BLaER1 treated with 17β-estradiol and CSF1 and Interleukin-3, amounts not matched to agents 10 nM and 100 nM (cell line): ENCODE data around the gene WRAP53.

Experiments used
- H3K27ac ChIP-seq, 11 experiments: shearing (Covaris generic); formaldehyde crosslinking; 2 replicates each; pipeline ENCODE4 v1.8.1; 2022
- H3K27me3 ChIP-seq, 11 experiments: shearing (Covaris generic); formaldehyde crosslinking; 2 replicates each; pipeline ENCODE4 v1.8.1; 2022
- H3K36me3 ChIP-seq, 11 experiments: shearing (Covaris generic); formaldehyde crosslinking; 2 replicates each; pipeline ENCODE4 v1.8.1; 2022
- H3K4me1 ChIP-seq, 10 experiments: shearing (Covaris generic); formaldehyde crosslinking; 2 replicates each; pipeline ENCODE4 v1.8.1; 2022
- H3K4me2 ChIP-seq, 11 experiments: shearing (Covaris generic); formaldehyde crosslinking; 2 replicates each; pipeline ENCODE4 v1.8.1; 2022
- H3K4me3 ChIP-seq, 10 experiments: shearing (Covaris generic); formaldehyde crosslinking; 2 replicates each; pipeline ENCODE4 v1.8.1; 2022
- H3K9ac ChIP-seq, 11 experiments: shearing (Covaris generic); formaldehyde crosslinking; 2 replicates each; pipeline ENCODE4 v1.8.1; 2022
- H3K9me3 ChIP-seq, 11 experiments: shearing (Covaris generic); formaldehyde crosslinking; replicated peaks in 1 of 11; 2 replicates each; pipeline ENCODE4 v1.8.1; 2022
- H4K20me1 ChIP-seq, 11 experiments: shearing (Covaris generic); formaldehyde crosslinking; 2 replicates each; pipeline ENCODE4 v1.8.1; 2022
- Cebpa-rat ChIP-seq, 11 experiments: shearing (Covaris generic); IDR thresholded peaks; 2 replicates each; pipeline ENCODE4 v1.8.1; 2022

WRAP53 gene

DNA sequence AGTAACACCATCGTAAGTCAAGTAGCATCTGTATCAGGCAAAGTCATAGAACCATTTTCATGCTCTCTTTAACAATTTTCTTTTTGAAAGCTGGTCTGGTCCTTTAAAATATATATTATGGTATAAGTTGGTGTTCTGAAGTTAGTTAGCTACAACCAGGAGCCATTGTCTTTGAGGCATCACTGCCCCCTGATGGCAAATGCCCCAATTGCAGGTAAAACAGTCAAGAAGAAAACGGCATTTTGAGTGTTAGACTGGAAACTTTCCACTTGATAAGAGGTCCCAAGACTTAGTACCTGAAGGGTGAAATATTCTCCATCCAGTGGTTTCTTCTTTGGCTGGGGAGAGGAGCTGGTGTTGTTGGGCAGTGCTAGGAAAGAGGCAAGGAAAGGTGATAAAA is 15.0 kb upstream of the WRAP53 start:
- Histone ChIP-seq H3K36me3 (peaks cover 94 to 100% (median 98%) of the 10 kb centered on the region in 11 experiments), H3K27me3 (no peaks in the 10 kb centered on the region; a peak in 1 of 22 replicates)

DNA sequence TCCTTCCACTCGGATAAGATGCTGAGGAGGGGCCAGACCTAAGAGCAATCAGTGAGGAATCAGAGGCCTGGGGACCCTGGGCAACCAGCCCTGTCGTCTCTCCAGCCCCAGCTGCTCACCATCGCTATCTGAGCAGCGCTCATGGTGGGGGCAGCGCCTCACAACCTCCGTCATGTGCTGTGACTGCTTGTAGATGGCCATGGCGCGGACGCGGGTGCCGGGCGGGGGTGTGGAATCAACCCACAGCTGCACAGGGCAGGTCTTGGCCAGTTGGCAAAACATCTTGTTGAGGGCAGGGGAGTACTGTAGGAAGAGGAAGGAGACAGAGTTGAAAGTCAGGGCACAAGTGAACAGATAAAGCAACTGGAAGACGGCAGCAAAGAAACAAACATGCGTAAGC is 13.3 kb upstream of the WRAP53 start:
- Histone ChIP-seq H3K4me2 (no peak overlapping the region), H3K36me3 (peaks cover 81 to 98% (median 90%) of the 10 kb centered on the region in 11 experiments), H3K27ac (no peak overlapping the region), H3K4me3 (no peak overlapping the region), H4K20me1 (peaks cover 23 to 74% (median 45%) of the 10 kb centered on the region in 11 experiments; a peak in 21 of 22 replicates), H3K9me3 (peaks cover 17 to 28% (median 21%) of the 10 kb centered on the region in 11 experiments), H3K4me1 (no peaks in the 10 kb centered on the region), H3K27me3 (no peaks in the 10 kb centered on the region; a peak in 1 of 22 replicates), H3K9ac (no peak overlapping the region)
- TF ChIP-seq Cebpa-rat (IDR thresholded peaks at IDR 0.05) = no peak

More for the DNA sequence above, 15.0 kb upstream of the WRAP53 start:
- peaks cover 12 to 60% (median 30%) of the 10 kb centered on the region in 11 experiments; a peak in 21 of 22 replicates for H4K20me1 ChIP-seq
- H3K4me2 ChIP-seq = no peak overlapping the region
- TF ChIP-seq Cebpa-rat (IDR thresholded peaks at IDR 0.05) = no peak
- H3K4me1 ChIP-seq = no peaks in the 10 kb centered on the region
- no peak overlapping the region for H3K9ac ChIP-seq
- no peak overlapping the region for H3K27ac ChIP-seq
- H3K9me3 ChIP-seq = peaks cover 17 to 28% (median 21%) of the 10 kb centered on the region in 11 experiments
- 0 out of 20 replicates have a peak overlapping the region, but pooled peaks of 1 of the 10 experiments have one; percentile 3 for H3K4me3 ChIP-seq

DNA sequence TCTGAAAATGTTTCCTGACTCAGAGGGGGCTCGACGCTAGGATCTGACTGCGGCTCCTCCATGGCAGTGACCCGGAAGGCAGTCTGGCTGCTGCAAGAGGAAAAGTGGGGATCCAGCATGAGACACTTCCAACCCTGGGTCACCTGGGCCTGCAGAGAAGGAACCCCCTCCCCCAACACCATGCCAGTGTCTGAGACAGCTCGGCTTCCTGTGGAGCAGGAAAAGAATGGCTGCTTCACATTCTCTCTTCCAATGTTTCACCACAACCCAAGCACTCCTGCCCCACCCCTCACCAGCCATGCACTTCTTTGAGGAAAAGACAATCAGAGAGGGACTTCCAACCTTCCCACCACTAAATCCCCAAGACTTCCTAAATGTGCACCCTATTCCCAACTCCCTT is 11.7 kb upstream of the WRAP53 start:
- TF ChIP-seq Cebpa-rat (IDR thresholded peaks at IDR 0.05) = no peak
- Histone ChIP-seq H3K27me3 (no peaks in the 10 kb centered on the region; a peak in 1 of 22 replicates), H3K9ac (no peak overlapping the region), H3K4me3 (no peak overlapping the region), H3K4me2 (no peak overlapping the region), H3K27ac (no peak overlapping the region), H3K36me3 (peaks cover 65 to 94% (median 76%) of the 10 kb centered on the region in 11 experiments), H3K4me1 (no peaks in the 10 kb centered on the region), H4K20me1 (peaks cover 25 to 81% (median 59%) of the 10 kb centered on the region in 11 experiments; a peak in 21 of 22 replicates), H3K9me3 (peaks cover 17 to 28% (median 21%) of the 10 kb centered on the region in 11 experiments)

DNA sequence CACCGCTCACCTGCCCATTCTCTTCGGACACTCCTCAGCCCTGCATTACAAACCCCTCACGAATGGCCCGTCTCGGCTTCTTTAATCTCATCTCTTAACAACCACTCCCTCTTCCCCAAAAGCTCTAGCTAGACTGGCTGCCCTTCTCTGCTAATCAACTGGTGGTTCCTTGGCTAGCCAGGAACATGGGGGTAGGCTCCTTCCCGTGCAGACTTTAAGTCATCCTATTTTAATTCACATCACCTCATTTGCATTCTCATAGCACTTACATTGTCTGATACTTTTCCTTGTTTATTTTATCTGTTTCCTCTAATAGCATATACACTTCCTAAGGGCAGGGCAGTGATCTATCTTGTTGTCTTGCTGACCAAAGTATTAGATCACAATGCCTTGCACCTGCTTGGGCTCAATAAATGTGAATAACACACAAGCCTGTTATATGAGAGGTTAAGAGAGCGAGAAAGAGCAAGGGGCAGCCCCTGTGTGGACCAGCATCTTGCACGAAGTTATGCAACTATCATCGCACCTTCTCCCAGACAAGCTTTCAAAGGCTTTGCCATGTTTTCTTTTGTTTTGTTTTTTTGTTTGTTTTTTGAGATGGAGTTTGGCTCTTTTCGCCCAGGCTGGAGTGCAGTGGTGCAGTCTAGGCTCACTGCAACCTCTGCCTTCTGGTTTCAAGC is 10.7 kb upstream of the WRAP53 start:
- Histone ChIP-seq H3K4me2 (no peak overlapping the region), H3K27me3 (no peaks in the 10 kb centered on the region; a peak in 1 of 22 replicates), H3K36me3 (peaks cover 55 to 93% (median 74%) of the 10 kb centered on the region in 11 experiments), H3K27ac (no peak overlapping the region), H4K20me1 (peaks cover 25 to 85% (median 69%) of the 10 kb centered on the region in 11 experiments; a peak in 21 of 22 replicates), H3K4me1 (no peaks in the 10 kb centered on the region), H3K9me3 (peaks cover 17 to 28% (median 21%) of the 10 kb centered on the region in 11 experiments), H3K9ac (no peak overlapping the region), H3K4me3 (no peak overlapping the region)
- TF ChIP-seq Cebpa-rat (IDR thresholded peaks at IDR 0.05) = no peak

DNA sequence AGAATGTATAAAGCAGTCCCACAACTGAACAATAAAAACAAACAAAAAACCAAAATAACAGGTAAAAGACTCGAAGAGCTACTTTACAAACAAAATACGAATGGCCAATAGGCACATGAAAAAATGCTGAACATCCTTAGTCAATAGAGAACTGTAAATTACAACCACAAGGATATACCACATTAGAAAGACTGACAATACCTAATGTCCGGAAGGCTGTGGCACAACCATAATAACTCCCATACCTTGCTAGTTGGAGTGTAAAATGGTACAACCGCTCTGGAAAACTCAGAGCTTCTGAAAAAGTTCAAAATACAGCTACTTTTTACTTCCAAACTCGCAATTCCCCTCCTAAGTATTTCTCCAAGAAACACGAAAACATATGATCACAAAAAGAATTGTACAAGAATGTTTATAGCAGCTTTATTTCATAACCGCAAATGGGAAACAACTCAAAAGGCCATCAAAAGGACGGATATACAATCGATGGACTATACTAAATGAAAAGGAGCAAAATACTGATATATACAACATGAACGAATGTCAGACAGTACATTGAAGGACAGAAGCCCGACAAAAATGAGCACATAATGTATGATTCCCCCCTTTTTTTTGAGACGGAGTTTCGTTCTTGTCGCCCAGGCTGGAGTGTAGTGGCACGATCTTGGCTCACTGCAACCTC is 3.3 kb upstream of the WRAP53 start:
- Histone ChIP-seq H3K9ac (peak overlapping the region; percentile 96 to 100 (median 99)), H3K4me3 (peak overlapping the region; percentile 82 to 100 (median 94)), H3K4me1 (peaks cover 31 to 40% (median 35%) of the 10 kb centered on the region in 10 experiments), H3K4me2 (peak overlapping the region; percentile 85 to 98 (median 94)), H3K9me3 (no peaks in the 10 kb centered on the region), H3K27me3 (no peaks in the 10 kb centered on the region), H3K36me3 (peaks cover 5 to 61% (median 41%) of the 10 kb centered on the region in 11 experiments; a peak in 21 of 22 replicates), H3K27ac (peak overlapping the region; percentile 97 to 100 (median 99)), H4K20me1 (peaks cover 10 to 69% (median 59%) of the 10 kb centered on the region in 11 experiments; a peak in 21 of 22 replicates)
- no peak for TF ChIP-seq Cebpa-rat (IDR thresholded peaks at IDR 0.05)

DNA sequence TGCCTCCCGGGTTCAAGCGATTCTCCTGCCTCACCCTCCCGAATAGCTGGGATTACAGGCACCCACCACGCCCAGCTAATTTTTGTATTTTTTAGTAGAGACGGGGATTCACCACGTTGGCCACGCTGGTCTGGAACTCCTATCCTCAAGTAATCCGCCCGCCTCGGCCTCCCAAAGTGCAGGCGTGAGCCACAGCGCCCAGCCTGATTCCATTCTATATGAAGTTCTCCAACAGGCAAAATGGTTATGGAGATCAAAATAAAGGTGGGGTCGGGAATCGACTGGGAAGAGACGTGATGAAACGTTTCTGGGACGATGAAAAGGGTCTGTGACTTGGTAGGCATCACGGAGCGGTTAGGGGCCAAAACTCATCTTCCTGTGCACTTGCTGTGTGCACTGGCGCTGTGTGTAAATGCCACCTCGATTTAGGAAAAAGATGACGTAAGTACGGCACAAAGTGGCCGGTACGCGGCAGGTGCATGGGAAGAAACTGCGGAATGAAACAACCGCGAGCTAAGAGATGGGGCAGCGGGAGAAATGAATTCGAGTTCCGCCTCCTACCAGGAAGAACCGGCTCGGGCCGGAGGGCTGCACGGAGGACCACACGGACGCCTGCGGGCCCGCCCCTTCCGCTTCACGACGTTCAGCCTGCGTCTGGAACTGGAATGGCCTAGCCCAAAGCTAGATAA is 2.6 kb upstream of the WRAP53 start:
- H3K27ac ChIP-seq = peak overlapping the region; percentile 97 to 100 (median 99)
- peaks cover 5 to 61% (median 44%) of the 10 kb centered on the region in 11 experiments; a peak in 21 of 22 replicates for H3K36me3 ChIP-seq
- no peaks in the 10 kb centered on the region for H3K27me3 ChIP-seq
- H3K9ac ChIP-seq = peak overlapping the region; percentile 96 to 100 (median 99)
- H4K20me1 ChIP-seq = peaks cover 7 to 62% (median 52%) of the 10 kb centered on the region in 11 experiments; a peak in 21 of 22 replicates
- H3K4me3 ChIP-seq = peak overlapping the region; percentile 82 to 100 (median 94)
- no peaks in the 10 kb centered on the region for H3K9me3 ChIP-seq
- H3K4me2 ChIP-seq = peak overlapping the region; percentile 85 to 98 (median 94)
- H3K4me1 ChIP-seq = peaks cover 34 to 46% (median 40%) of the 10 kb centered on the region in 10 experiments
- no peak for TF ChIP-seq Cebpa-rat (IDR thresholded peaks at IDR 0.05)

DNA sequence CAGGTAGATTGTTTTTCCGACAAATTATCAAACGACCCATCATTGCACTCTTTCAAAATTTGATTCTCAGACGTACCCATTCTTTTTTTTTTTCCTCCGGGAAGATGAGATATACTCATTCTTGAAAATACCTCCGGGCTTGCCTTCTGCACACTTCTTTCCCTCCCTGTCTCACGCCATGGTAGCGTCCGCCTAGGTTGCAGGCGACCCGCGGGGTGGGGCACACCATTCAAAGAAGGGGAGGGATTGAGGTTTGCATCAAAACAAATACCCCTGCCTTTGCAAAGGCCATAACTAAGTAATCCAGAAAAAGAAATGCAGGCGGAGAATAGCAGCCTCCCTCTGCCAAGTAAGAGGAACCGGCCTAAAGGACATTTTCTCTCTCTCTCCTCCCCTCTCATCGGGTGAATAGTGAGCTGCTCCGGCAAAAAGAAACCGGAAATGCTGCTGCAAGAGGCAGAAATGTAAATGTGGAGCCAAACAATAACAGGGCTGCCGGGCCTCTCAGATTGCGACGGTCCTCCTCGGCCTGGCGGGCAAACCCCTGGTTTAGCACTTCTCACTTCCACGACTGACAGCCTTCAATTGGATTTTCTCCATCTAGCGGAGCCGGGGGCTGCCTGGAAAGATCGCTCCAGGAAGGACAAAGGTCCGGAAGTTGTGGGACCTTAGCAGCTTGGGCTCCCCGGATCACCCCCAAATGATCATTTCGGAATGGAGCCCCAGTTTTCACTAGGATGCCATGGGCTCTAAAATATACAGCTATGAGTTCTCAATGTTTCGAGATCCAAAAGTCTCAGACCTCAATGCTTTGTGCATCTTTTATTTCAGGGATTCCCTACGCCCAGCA is 1.8 kb upstream of the WRAP53 start:
- Histone ChIP-seq H3K4me1 (peaks cover 34 to 46% (median 40%) of the 10 kb centered on the region in 10 experiments), H3K9me3 (no peaks in the 10 kb centered on the region), H3K4me3 (peak overlapping the region; percentile 82 to 100 (median 94)), H3K9ac (peak overlapping the region; percentile 96 to 100 (median 99)), H3K4me2 (peak overlapping the region; percentile 78 to 98 (median 94)), H3K36me3 (peaks cover 5 to 65% (median 46%) of the 10 kb centered on the region in 11 experiments; a peak in 21 of 22 replicates), H4K20me1 (peaks cover 7 to 55% (median 44%) of the 10 kb centered on the region in 11 experiments; a peak in 21 of 22 replicates), H3K27me3 (no peaks in the 10 kb centered on the region), H3K27ac (peak overlapping the region; percentile 97 to 100 (median 99))
- no peak for TF ChIP-seq Cebpa-rat (IDR thresholded peaks at IDR 0.05)
